ENCODE measurements around the gene RNF20. TPM values are rescaled to one million over a fixed set of nuclear protein-coding genes. Genes with fewer than 3 reads are reported as not detected.
"Not testable (repeated sequence)": the region's sequence is repeated elsewhere in the genome, so short reads cannot be mapped to it uniquely, and the experiment has no call there.

The RNF20 gene
- total RNA-seq, 8 experiments from 2014 or later = 30.1 to 124 (median 35.5) TPM

DNA sequence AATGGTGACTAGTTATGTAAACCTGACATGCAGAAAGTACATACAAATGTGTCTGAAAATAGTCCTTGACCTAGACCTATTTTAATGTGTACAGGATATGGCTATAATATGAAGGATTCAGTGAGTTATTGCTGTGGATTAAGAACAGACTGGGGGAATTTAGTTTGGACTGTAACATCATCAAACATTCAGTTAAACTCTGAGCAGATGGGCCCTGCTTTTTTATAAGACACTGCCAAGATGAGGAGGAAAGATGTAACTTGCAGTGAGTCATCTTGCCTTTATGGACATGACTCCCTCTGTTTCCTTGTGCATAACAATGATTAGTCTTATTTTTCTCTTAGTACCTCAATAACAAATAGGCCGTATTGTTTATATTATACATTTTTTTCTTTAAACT is 48.9 kb downstream of the RNF20 start:
- WGBS, 10 experiments = 0 to 82% (median 44%) methylated on average over 1 of the region's 1 CpG; no CpG with 5 or more reads in 4 of the 10 experiments
- no peak overlapping the region for H3K4me3 ChIP-seq
- peaks cover 9 to 18% of the 10 kb centered on the region in 2 donors for H3K4me1 ChIP-seq (replicated peaks in 1 of 2)
- peak overlapping the region in 1 of 2 donors; percentile 13 for H3K27ac ChIP-seq
- ATAC-seq (replicated peaks in 6 of 8) = peak; percentile 26 to 79 (median 48)
- in situ Hi-C loops (cut with MboI; ENCODE audit: low pct_unique_long_range_greater_than_20kb in 2 of 9, low sequenced_read_pairs in 9 of 9, unreplicated experiment in 9 of 9) = no loop called here

DNA sequence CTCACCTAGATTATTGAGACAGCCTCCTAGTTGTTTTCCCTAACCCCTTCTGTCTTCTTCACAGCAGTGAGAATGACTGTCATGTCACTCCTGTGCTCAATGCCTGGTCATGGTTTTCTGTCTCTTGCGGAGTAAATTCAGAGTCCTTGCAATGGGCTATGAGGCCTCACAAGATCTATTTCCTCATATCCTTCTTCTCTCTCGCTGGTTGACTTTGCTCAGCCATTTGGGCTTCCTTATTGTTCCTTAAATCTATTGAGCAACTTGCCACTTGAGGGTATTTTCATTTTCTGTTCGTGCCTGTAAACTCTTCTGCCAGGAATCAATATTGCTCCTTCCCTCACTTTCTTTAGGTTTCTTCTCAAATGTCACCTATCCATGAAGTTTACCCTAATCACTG is 52.1 kb downstream of the RNF20 start:
- WGBS, 10 experiments = 48 to 94% (median 77%) methylated on average over 1 to 3 of the region's 3 CpGs
- peaks cover 9 to 27% of the 10 kb centered on the region in 2 donors for H3K4me1 ChIP-seq (replicated peaks in 1 of 2)
- no peak overlapping the region for H3K27ac ChIP-seq
- H3K4me3 ChIP-seq = no peak overlapping the region
- in situ Hi-C loops (cut with MboI; ENCODE audit: low pct_unique_long_range_greater_than_20kb in 2 of 9, low sequenced_read_pairs in 9 of 9, unreplicated experiment in 9 of 9) = no loop called here
- no peak for ATAC-seq (replicated peaks in 6 of 8)

DNA sequence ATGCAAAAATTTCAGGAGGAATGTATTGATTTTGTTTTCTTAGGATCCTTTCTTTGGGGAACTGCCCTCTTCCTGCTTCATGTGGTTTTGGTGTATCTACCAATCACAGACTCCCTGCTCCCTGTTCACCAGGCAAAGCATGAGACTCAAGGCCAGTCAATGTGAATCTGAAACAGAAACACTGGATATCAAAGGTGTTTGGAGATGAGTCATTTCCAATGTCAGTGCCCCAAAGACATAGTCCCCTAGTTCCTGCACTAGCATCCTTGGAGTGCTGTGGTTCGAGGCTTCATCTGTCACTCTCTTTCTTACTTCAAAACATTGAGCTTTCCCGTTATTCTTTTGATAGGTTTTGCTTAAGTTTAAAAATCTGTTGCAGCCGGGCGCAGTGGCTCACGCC is 53.0 kb downstream of the RNF20 start:
- Histone ChIP-seq H3K27ac (no peak overlapping the region), H3K4me1 (replicated peaks in 1 of 2) (peaks cover 9 to 36% of the 10 kb centered on the region in 2 donors), H3K4me3 (no peak overlapping the region)
- no peak for ATAC-seq (replicated peaks in 6 of 8)
- 64 to 100% (median 80%) methylated on average over 1 to 4 of the region's 5 CpGs; no CpG with 5 or more reads in 5 of the 10 experiments for WGBS, 10 experiments
- in situ Hi-C loops (cut with MboI; ENCODE audit: low pct_unique_long_range_greater_than_20kb in 2 of 9, low sequenced_read_pairs in 9 of 9, unreplicated experiment in 9 of 9) = no loop called here

DNA sequence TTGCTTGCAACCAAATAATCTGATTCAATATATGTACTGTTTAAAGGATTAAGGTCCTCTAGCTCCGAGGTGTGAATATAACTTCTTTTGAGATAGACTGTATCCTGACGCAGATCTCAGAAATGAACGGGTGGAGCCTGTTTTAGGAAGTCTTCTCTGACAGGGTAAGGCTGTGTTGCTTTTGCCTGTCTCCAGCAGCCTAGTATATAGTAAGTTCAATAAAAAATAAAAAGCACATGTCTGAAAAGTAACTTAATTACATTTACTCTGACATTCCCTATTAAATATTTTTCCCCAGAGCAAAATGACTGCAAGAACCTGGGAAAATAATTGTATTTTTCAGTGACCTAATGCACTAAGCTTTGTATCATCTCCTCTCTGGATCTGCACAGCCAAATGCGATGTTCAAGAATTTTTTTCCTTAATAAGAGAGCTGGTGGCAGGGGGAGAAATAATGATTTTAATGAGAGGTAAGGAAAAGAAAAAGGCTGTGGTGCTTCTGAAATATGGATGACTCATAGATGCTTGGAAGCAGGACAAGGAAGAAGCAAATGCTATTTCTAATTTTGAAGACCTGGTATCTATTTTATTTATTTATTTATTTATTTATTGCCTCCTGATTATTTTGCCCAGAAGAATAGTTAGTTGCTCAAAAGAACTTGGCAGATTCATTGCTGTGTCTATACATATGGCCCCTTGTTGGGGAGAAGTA is 53.8 kb downstream of the RNF20 start:
- in situ Hi-C loops (cut with MboI; ENCODE audit: low pct_unique_long_range_greater_than_20kb in 2 of 9, low sequenced_read_pairs in 9 of 9, unreplicated experiment in 9 of 9) = no loop called here
- no peak overlapping the region for H3K4me3 ChIP-seq
- H3K27ac ChIP-seq = no peak overlapping the region
- H3K4me1 ChIP-seq (replicated peaks in 1 of 2) = peaks cover 9 to 36% of the 10 kb centered on the region in 2 donors
- ATAC-seq (replicated peaks in 6 of 8) = peak in 5 of 8 experiments; percentile 29 to 79 (median 54)
- 0 to 100% (median 78%) methylated on average over 1 to 4 of the region's 4 CpGs; no CpG with 5 or more reads in 1 of the 10 experiments for WGBS, 10 experiments

DNA sequence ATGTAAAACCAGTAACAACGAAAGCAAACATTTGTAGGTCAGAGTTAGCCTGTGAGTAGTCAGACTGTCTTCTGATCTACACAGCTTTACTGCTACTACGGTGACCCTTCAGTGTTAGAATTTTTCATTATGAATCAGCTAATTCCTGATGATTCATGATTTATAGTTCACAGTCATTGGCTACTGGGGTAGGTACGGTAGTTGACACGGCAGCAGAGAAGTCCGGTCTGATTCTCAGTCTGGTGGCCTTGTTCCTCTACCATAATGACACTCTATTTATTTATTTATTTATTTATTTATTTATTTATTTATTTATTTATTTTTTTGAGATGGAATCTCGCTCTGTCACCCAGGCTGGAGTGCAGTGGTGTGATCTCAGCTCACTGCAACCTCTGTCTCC is 56.4 kb downstream of the RNF20 start:
- H3K27ac ChIP-seq; in situ Hi-C loops (cut with MboI; ENCODE audit: low pct_unique_long_range_greater_than_20kb in 2 of 9, low sequenced_read_pairs in 9 of 9, unreplicated experiment in 9 of 9); H3K4me3 ChIP-seq: not testable (repeated sequence)
- H3K4me1 ChIP-seq (replicated peaks in 1 of 2) = peaks cover 0 to 22% of the 10 kb centered on the region in 2 donors
- ATAC-seq (replicated peaks in 6 of 8) = peak in 7 of 8 experiments; percentile 25 to 81 (median 50)
- 50 to 100% (median 85%) methylated on average over 2 to 6 of the region's 6 CpGs for WGBS, 10 experiments

DNA sequence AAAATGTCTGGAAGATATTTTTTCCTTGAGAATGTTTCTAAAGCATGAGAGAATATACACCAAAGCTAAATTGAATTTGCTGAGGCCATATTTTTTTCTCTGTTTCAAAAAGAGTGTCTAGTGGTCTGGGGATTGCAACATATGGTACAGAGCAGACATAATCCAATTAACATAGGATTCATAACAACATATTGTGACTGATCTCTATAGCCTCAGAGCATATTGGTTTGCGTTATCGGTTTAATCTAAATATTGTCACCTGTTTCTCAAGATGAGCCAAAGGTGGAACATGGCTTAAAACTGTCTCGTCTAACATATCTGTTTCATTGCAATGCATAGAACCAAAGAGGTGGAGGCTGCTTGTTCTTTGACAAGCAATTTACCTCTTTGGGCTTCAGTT is 57.2 kb downstream of the RNF20 start:
- H3K27ac ChIP-seq = no peak overlapping the region
- H3K4me3 ChIP-seq = no peak overlapping the region
- H3K4me1 ChIP-seq (replicated peaks in 1 of 2) = peaks cover 0 to 22% of the 10 kb centered on the region in 2 donors
- 60 to 100% (median 89%) methylated on average over 2 to 3 of the region's 3 CpGs; no CpG with 5 or more reads in 1 of the 10 experiments for WGBS, 10 experiments
- no peak for ATAC-seq (replicated peaks in 6 of 8)
- in situ Hi-C loops (cut with MboI; ENCODE audit: low pct_unique_long_range_greater_than_20kb in 2 of 9, low sequenced_read_pairs in 9 of 9, unreplicated experiment in 9 of 9) = no loop called here

DNA sequence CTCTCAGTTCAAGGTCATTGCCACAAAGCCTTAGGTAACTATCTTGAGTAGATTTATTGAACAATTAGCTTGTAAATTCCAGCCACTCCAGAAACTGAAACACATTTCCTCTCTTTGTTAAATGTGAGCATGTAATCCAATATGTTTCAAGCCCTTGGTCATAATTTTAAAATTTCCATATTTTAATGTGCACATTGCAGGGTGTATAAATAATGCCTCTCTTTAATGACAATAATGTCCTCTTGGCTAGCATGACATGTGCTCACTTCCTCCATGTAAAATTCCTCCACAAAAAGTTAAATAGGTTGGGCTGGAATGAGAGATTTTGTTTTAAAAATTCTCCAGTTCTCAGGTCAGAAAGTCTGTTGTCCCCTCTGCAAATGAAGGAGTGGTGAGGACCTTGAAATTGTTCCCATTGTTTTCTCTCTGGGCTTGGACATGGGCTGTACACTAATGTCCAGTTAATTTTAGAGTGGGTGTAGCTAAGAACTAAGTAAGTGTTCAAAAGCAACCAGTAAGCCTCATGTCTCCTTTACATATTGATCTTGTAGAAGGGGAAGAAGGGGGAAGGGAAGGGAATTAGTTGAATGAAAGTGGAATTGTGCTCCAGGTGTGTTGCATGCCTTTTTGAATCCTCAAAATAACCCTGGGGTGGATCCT is 58.3 kb downstream of the RNF20 start:
- H3K4me3 ChIP-seq = no peak overlapping the region
- H3K4me1 ChIP-seq (replicated peaks in 1 of 2) = peaks cover 0 to 22% of the 10 kb centered on the region in 2 donors
- H3K27ac ChIP-seq = no peak overlapping the region
- in situ Hi-C loops (cut with MboI; ENCODE audit: low pct_unique_long_range_greater_than_20kb in 2 of 9, low sequenced_read_pairs in 9 of 9, unreplicated experiment in 9 of 9) = no loop called here
- peak in 4 of 8 experiments; percentile 44 to 86 (median 77) for ATAC-seq (replicated peaks in 6 of 8)

DNA sequence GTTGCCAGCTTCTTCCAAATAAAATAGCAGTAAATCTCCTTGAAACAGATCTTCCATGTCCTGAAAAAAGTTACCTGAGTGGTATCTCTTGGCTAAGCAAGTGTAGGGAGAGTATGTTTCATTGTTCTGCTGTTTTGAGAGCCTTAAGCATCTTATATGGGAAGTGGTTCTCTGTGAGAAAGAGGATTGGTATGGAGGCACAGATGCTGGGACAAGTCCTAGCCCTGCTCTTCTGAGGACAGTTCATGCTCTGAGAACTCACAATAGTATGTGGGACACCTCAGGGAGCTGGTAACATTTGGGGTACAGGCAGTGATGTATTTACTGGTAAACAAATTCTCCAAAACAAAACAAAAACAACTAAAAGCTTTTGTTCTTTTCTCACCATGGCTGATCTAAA is 59.1 kb downstream of the RNF20 start:
- in situ Hi-C loops (cut with MboI; ENCODE audit: low pct_unique_long_range_greater_than_20kb in 2 of 9, low sequenced_read_pairs in 9 of 9, unreplicated experiment in 9 of 9) = no loop called here
- no peak overlapping the region for H3K27ac ChIP-seq
- peaks cover 0 to 20% of the 10 kb centered on the region in 2 donors for H3K4me1 ChIP-seq (replicated peaks in 1 of 2)
- H3K4me3 ChIP-seq = no peak overlapping the region
- no peak for ATAC-seq (replicated peaks in 6 of 8)

DNA sequence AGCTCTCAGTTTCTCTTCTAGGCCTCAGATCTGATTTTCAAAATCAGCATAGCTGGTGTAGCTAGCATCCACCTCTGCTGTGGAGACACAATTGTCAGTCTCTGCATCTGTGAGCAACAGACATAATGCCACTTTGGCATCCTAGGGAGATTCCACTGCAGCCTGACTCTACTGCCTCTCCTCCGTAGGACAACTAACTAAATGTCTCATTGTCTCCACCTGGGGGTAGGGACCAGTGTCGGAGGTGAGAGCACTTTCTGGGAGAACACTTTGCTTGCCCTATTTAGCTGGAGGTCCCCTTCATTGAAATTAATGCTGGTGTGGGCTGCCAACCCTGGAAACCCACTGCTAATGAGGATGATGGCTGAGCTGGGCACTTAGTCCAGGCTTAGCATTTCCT is 59.7 kb downstream of the RNF20 start:
- 29 to 100% (median 100%) methylated on average over 1 to 2 of the region's 2 CpGs; no CpG with 5 or more reads in 3 of the 10 experiments for WGBS, 10 experiments
- no peak for ATAC-seq (replicated peaks in 6 of 8)
- Histone ChIP-seq H3K27ac (no peak overlapping the region), H3K4me3 (no peak overlapping the region), H3K4me1 (replicated peaks in 1 of 2) (peaks cover 0 to 14% of the 10 kb centered on the region in 2 donors)
- in situ Hi-C loops (cut with MboI; ENCODE audit: low pct_unique_long_range_greater_than_20kb in 2 of 9, low sequenced_read_pairs in 9 of 9, unreplicated experiment in 9 of 9) = no loop called here

DNA sequence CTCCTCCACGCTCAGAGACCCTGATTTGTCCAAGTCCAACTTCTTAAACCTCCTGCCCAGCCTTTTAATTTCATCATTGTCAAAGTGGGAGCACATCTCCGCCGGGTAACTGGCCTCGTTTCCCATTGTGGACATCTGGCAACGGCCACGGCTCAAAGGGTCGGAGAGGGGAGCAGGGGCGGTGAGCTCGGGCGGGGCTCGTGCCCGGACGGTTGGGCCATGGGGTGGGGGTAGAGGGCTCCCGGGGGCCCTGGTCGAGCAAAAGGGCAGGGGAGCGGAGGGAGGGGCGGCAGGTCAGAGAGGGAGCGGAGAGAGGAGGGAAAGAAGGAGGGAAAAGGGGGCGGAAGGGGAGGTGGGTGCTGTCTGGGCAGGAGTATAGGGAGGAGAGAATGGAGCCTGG is 61.1 kb downstream of the RNF20 start, which contains the start of gene PPP3R2:
PPP3R2 (minus strand) TSS at position 174 of the 400 bp plus-strand sequence; CDS start at position 126, 48 bp downstream.
- in situ Hi-C loops (cut with MboI; ENCODE audit: low pct_unique_long_range_greater_than_20kb in 2 of 9, low sequenced_read_pairs in 9 of 9, unreplicated experiment in 9 of 9) = no loop called here
- 100% methylated on average over 1 to 2 of the region's 19 CpGs; no CpG with 5 or more reads in 8 of the 10 experiments for whole genome bisulfite sequencing, 10 experiments
- Histone ChIP-seq H3K4me3 (no peak within 1 kb of the TSS), H3K4me1 (replicated peaks in 1 of 2) (peaks cover 0 to 13% of the 10 kb centered on the region in 2 donors), H3K27ac (no peak within 1 kb of the TSS)
- no peak for ATAC-seq (replicated peaks in 6 of 8)

DNA sequence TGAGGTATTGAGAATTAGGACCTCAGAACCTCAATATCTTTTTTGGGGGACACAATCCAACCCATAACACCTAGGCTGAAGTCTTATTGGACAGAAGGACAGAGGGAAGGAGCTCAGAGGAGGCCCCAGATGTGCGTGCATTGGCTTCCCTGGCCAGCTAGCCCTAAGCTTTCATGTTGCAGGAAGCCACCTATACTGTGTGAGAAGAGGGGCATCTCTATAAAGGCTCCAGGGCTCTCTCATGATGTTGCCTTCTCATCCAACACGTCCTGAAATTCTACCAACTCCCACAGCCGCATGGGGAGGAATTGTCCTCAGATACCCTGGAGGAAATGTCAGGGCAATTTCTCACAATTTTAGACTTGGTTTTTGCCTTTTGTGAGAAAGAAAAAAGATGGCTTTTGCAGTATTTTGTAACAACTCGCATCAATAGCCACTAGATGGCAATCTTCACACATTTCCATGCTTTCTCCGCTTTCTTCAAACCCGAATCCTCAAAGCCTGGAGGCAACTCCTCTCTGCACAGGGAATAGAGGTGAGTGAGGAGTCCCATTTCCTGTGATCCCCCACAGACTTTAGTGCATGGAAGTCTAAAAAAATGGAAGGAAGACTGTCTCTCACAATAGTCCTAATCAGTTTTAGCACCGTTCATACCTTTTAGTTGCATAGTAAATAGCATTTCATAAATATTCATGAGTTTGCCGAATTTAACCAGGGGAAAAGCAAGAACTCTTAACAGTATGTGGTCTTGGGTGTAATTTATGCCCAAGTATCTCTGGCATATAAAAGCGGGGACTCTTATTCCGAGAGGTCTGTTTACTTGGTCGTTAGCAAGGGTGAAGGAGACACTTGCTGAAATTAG is 68.5 kb downstream of the RNF20 start:
- H3K4me1 ChIP-seq (replicated peaks in 1 of 2) = no peaks in the 10 kb centered on the region
- no peak overlapping the region for H3K27ac ChIP-seq
- no peak overlapping the region for H3K4me3 ChIP-seq
- in situ Hi-C loops (cut with MboI; ENCODE audit: low pct_unique_long_range_greater_than_20kb in 2 of 9, low sequenced_read_pairs in 9 of 9, unreplicated experiment in 9 of 9) = loop anchor here in 1 of 9 experiments (10.0 to 25.0 kb wide), 2 partner anchors 110 to 283 kb away; no protein-coding TSS in a partner anchor
- 0 to 39% (median 31%) methylated on average over 2 to 10 of the region's 11 CpGs; no CpG with 5 or more reads in 1 of the 10 experiments for WGBS, 10 experiments
- ATAC-seq (replicated peaks in 6 of 8) = peak; percentile 49 to 90 (median 69)

DNA sequence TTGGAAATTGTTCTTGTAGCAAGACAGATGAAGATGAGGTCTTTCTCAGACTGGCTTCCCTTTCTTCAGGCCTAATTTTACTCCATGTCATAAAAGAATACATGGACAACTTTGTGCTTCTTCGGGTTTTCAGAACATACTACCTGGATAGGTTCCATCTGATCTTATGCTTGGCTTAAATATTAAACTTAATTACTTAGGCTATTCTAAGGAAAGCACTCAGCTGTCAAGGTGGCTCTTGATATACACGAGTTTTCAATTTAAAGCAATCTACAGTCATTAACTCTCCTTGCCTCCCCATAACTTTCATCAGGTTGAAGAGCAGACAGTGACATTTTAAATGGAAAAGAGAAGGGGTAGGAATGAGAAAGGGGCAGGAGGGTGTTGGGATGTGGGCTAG is 70.6 kb downstream of the RNF20 start:
- in situ Hi-C loops (cut with MboI; ENCODE audit: low pct_unique_long_range_greater_than_20kb in 2 of 9, low sequenced_read_pairs in 9 of 9, unreplicated experiment in 9 of 9) = loop anchor here in 1 of 9 experiments (10.0 to 25.0 kb wide), 2 partner anchors 108 to 281 kb away; no protein-coding TSS in a partner anchor
- Histone ChIP-seq H3K27ac (no peak overlapping the region), H3K4me3 (no peak overlapping the region), H3K4me1 (replicated peaks in 1 of 2) (no peaks in the 10 kb centered on the region)
- no peak for ATAC-seq (replicated peaks in 6 of 8)
- 6 to 91% (median 60%) methylated on average over 1 to 2 of the region's 2 CpGs; no CpG with 5 or more reads in 1 of the 10 experiments for WGBS, 10 experiments

Data from motor neuron (in vitro differentiated cells).